GM12891 (cell line): Measurements from ENCODE around the gene ULBP3.
"Not testable (repeated sequence)": the region's sequence is repeated elsewhere in the genome, so short reads cannot be mapped to it uniquely, and the experiment has no call there.

Source experiments
- POLR2A ChIP-seq: IDR thresholded peaks from 2 replicates; pipeline ENCODE4 v1.6.1; 2011; ENCODE audit warnings: low read depth, low read length, control low read depth
- POLR2AphosphoS5 ChIP-seq: IDR thresholded peaks from 2 replicates; pipeline ENCODE4 v1.6.1; 2011; ENCODE audit warnings: low read depth, low read length, control low read depth
- SPI1 ChIP-seq: IDR thresholded peaks from 2 replicates; pipeline ENCODE4 v1.6.1; 2011; ENCODE audit warnings: low read depth, low read length, control low read depth
- TAF1 ChIP-seq: IDR thresholded peaks from 2 replicates; pipeline ENCODE4 v1.6.1; 2011; ENCODE audit warnings: low read depth, low read length, control low read depth

- TF ChIP-seq POLR2AphosphoS5, POLR2A, TAF1, SPI1: not testable (repeated sequence)
These were observed 5.6 kb upstream of the ULBP3 start for GRCh38 chr6:150074396-150075033.
